ENCODE results near the gene SMYD2.
A peak's percentile ranks its signal among the peaks of the same experiment; 100 is the strongest.

GRCh38 chr1:214261206-214262123 lies 19.5 kb upstream of the SMYD2 start:
- peak; percentile 95 for TF ChIP-seq CTCF (conservative IDR thresholded peaks at IDR 0.05; ENCODE audit: low read length)
- no peak for TF ChIP-seq EZH2phosphoT487 (IDR thresholded peaks at IDR 0.05; ENCODE audit: borderline replicate concordance, low read depth, low read length)

Data from OCI-LY7 (cell line).